Trophoblast cell (in vitro differentiated cells and primary cell): Measurements from ENCODE around the gene CLEC18B.
"Not testable (repeated sequence)": the region's sequence is repeated elsewhere in the genome, so short reads cannot be mapped to it uniquely, and the experiment has no call there.

Source experiments
- DNase-seq, 2 donors: peaks; one replicate each; pipeline ENCODE4 v3.0.0-alpha.2; 2016
- H2AFZ ChIP-seq: 2 replicates; pipeline ENCODE4 v1.6.1; 2013; ENCODE audit warnings: low read length, moderate library complexity, mild to moderate bottlenecking; ENCODE audit not compliant: insufficient read depth, poor library complexity
- H2AK5ac ChIP-seq: 2 replicates; pipeline ENCODE4 v1.6.1; 2013; ENCODE audit warnings: mild to moderate bottlenecking, low read length
- H2BK120ac ChIP-seq: 2 replicates; pipeline ENCODE4 v1.6.1; 2013; ENCODE audit warnings: low read length, mild to moderate bottlenecking, moderate library complexity; ENCODE audit not compliant: insufficient read depth, poor library complexity
- H2BK12ac ChIP-seq: 2 replicates; pipeline ENCODE4 v1.6.1; 2013; ENCODE audit warnings: mild to moderate bottlenecking, low read length, moderate library complexity
- H2BK5ac ChIP-seq: 2 replicates; pipeline ENCODE4 v1.6.1; 2013; ENCODE audit warnings: low read length, low read depth, moderate library complexity, mild to moderate bottlenecking; ENCODE audit not compliant: poor library complexity
- H3K14ac ChIP-seq: 2 replicates; pipeline ENCODE4 v1.6.1; 2013; ENCODE audit warnings: mild to moderate bottlenecking, low read length
- H3K18ac ChIP-seq: 2 replicates; pipeline ENCODE4 v1.6.1; 2013; ENCODE audit warnings: mild to moderate bottlenecking, low read length
- H3K23ac ChIP-seq: 2 replicates; pipeline ENCODE4 v1.6.1; 2013; ENCODE audit warnings: low read length
- H3K27ac ChIP-seq: 2 replicates; pipeline ENCODE4 v1.5.1; 2013; ENCODE audit warnings: low read depth, mild to moderate bottlenecking, inconsistent platforms, low read length, moderate library complexity
- H3K27me3 ChIP-seq: 2 replicates; pipeline ENCODE4 v1.6.1; 2013; ENCODE audit warnings: inconsistent platforms, mild to moderate bottlenecking, low read length, moderate library complexity; ENCODE audit not compliant: insufficient read depth
- H3K36me3 ChIP-seq, 2 experiments: 1 replicate in 1 of 2; 2 replicates in 1 of 2; pipeline ENCODE4 v1.6.1; 2013; ENCODE audit warnings: low read length in 2 of 2, mild to moderate bottlenecking in 2 of 2, moderate library complexity in 1 of 2; ENCODE audit not compliant: insufficient read depth in 2 of 2, control insufficient read depth in 1 of 2
- H3K4ac ChIP-seq: 2 replicates; pipeline ENCODE4 v1.6.1; 2013; ENCODE audit warnings: low read depth, mild to moderate bottlenecking, low read length, moderate library complexity
- H3K4me1 ChIP-seq, 2 experiments: 1 replicate in 1 of 2; 2 replicates in 1 of 2; pipeline ENCODE4 v1.6.1; 2013; ENCODE audit warnings: low read length in 2 of 2, mild to moderate bottlenecking in 2 of 2, moderate library complexity in 1 of 2; ENCODE audit not compliant: insufficient read depth in 2 of 2, control insufficient read depth in 1 of 2
- H3K4me2 ChIP-seq: 2 replicates; pipeline ENCODE4 v1.6.1; 2013; ENCODE audit warnings: inconsistent platforms, mild to moderate bottlenecking, low read length, moderate library complexity
- H3K4me3 ChIP-seq: 2 replicates; pipeline ENCODE4 v1.5.1; 2013; ENCODE audit warnings: mild to moderate bottlenecking, low read depth, low read length, inconsistent platforms
- H3K79me1 ChIP-seq: one replicate; pipeline ENCODE4 v1.6.1; 2013; ENCODE audit warnings: low read length
- H3K79me2 ChIP-seq: 2 replicates; pipeline ENCODE4 v1.6.1; 2013; ENCODE audit warnings: low read length, mild to moderate bottlenecking; ENCODE audit not compliant: control insufficient read depth, insufficient read depth, poor library complexity
- H3K9ac ChIP-seq: 2 replicates; pipeline ENCODE4 v1.6.1; 2013; ENCODE audit warnings: mild to moderate bottlenecking, low read length
- H3K9me3 ChIP-seq: 2 replicates; pipeline ENCODE4 v1.6.1; 2013; ENCODE audit warnings: low read depth, mild to moderate bottlenecking, control low read depth, inconsistent platforms, low read length; ENCODE audit not compliant: insufficient read depth
- H4K12ac ChIP-seq: 2 replicates; pipeline ENCODE4 v1.6.1; 2013; ENCODE audit warnings: low read depth, mild to moderate bottlenecking, low read length, moderate library complexity
- H4K8ac ChIP-seq: 2 replicates; pipeline ENCODE4 v1.6.1; 2013; ENCODE audit warnings: low read depth, mild to moderate bottlenecking, low read length, moderate library complexity
- H4K91ac ChIP-seq: one replicate; pipeline ENCODE4 v1.6.1; 2013; ENCODE audit warnings: low read depth, mild to moderate bottlenecking, low read length, moderate library complexity
- WGBS: extraction: QIAGEN DNeasy Blood & Tissue Kit; methylation state at CpG from one replicate; pipeline ENCODE4 v1.1.7; 2013; ENCODE audit warnings: missing lambda C conversion rate; ENCODE audit not compliant: insufficient read length, insufficient coverage; ENCODE audit errors: extremely low coverage; 5-methylcytosine and 5-hydroxymethylcytosine counted together

Gene CLEC18B

DNA sequence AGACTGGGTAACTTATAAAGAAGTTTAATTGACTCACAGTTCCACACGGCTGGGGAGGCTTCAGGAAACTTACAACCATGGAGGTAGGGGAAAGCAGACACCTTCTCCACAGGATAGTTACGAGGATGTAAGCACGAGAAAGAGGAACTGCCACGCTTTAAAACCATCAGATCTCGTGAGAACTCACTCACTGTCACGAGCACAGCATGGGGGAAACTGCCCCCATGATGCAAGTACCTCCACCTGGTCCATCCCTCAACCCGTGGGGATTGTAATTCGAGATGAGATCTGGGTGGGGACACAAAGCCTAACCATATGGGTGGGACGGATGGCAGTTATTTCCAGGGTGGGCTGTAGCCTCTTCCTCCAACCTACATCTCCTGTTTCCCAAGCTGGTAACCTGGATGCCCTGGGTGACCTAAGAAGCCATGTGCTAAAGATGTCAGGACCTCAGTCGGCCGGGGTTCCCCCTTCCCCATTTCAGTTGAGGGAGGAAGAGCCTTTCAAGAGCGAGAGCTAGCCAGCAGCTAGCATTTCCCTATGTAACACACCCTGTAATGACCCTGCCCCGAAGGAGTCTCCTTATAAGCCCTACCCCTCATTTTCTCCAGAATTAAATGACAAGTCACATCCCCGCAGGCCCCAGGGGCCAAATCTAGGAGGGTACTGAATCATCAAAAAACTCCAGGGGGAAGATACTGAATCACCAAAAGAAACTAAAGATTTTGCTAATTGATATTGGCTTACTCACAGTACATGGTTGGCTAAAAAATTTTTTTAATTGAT is 16.9 kb downstream of the CLEC18B start:
- not testable (repeated sequence) for H3K4me2 ChIP-seq, H2BK5ac ChIP-seq, H3K79me2 ChIP-seq, H3K9ac ChIP-seq, H3K27ac ChIP-seq, H2BK12ac ChIP-seq, H3K36me3 ChIP-seq, H3K9me3 ChIP-seq, DNase-seq, H3K23ac ChIP-seq, H3K18ac ChIP-seq, H3K79me1 ChIP-seq, H3K4me1 ChIP-seq, H4K12ac ChIP-seq, H2AFZ ChIP-seq, H3K4ac ChIP-seq, H2BK120ac ChIP-seq, H4K8ac ChIP-seq, H3K27me3 ChIP-seq, H3K4me3 ChIP-seq, H4K91ac ChIP-seq, H3K14ac ChIP-seq, H2AK5ac ChIP-seq
- WGBS: no CpG with 5 or more reads among the region's 14 CpGs

DNA sequence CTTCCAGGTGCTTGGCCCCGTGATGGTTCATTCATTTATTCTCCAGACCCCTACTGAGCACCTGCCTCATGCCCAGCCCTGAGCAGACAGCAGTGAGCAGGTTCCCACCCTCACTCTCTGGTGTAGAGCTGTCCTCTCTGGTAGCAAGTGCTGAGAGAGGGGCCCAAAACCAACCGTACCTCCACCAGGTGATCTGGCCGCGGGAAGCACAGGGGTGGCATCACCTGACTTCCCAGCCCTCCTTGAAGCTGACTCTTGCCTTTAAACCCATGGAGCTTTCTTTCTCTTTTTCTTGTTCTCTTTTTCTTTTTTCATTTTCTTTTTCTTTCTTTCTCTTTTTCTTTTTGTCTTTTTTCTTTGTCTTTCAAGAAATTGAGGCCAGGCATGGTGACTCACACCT is 21.0 kb downstream of the CLEC18B start:
- H2BK120ac ChIP-seq, H3K23ac ChIP-seq, H3K4me1 ChIP-seq, H3K79me2 ChIP-seq, H3K9ac ChIP-seq, H3K9me3 ChIP-seq, H2AK5ac ChIP-seq, H3K4me3 ChIP-seq, H3K79me1 ChIP-seq, H3K27me3 ChIP-seq, H4K8ac ChIP-seq, H3K18ac ChIP-seq, H4K91ac ChIP-seq, H3K14ac ChIP-seq, DNase-seq, H3K27ac ChIP-seq, H4K12ac ChIP-seq, H2BK12ac ChIP-seq, H2AFZ ChIP-seq, H2BK5ac ChIP-seq, H3K4ac ChIP-seq, H3K36me3 ChIP-seq, H3K4me2 ChIP-seq: not testable (repeated sequence)
- WGBS: no CpG with 5 or more reads among the region's 4 CpGs

DNA sequence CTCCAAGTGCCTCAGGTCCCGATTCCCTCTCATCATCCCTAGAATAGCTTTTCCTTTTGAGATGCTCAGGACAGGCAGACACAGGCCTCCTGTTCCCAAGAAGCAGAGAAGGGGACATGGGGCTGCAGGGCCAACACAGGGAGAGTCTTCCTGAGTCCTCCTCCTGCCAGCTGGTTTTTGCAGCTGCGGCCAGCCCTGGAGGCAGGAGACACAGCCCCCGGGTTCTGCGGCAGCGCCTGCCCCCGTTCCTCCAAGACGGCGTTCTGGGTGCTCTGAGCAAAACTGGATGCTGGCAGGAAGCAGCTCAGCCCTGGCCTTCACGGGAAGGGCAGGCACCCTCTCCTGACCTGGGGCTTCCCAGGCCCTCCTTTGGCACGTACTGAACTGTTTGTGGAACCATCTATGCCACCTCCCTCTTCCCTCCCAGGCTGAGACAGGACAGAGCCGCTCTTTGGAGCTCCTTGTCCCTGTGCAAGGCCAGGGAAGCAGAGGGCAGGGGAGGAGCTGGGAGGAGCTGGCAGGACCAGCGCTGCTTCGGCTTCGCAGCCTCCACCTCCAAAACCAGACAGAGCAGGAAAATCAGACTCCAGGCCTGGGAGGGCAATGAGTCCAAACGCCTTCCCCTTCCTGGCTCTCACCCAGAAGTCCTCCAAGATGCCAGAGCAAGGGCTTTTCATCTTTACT is 22.9 kb downstream of the CLEC18B start:
- not testable (repeated sequence) for H2AK5ac ChIP-seq, H3K36me3 ChIP-seq, H2BK12ac ChIP-seq, H2BK120ac ChIP-seq, H3K4me2 ChIP-seq, H3K9me3 ChIP-seq, H3K27ac ChIP-seq, H3K27me3 ChIP-seq, DNase-seq, H3K14ac ChIP-seq, H3K18ac ChIP-seq, H4K12ac ChIP-seq, H3K9ac ChIP-seq, H3K23ac ChIP-seq, H4K91ac ChIP-seq, H2BK5ac ChIP-seq, H3K4me1 ChIP-seq, H3K4ac ChIP-seq, H4K8ac ChIP-seq, H3K4me3 ChIP-seq, H3K79me2 ChIP-seq, H2AFZ ChIP-seq, H3K79me1 ChIP-seq
- WGBS: no CpG with 5 or more reads among the region's 15 CpGs

DNA sequence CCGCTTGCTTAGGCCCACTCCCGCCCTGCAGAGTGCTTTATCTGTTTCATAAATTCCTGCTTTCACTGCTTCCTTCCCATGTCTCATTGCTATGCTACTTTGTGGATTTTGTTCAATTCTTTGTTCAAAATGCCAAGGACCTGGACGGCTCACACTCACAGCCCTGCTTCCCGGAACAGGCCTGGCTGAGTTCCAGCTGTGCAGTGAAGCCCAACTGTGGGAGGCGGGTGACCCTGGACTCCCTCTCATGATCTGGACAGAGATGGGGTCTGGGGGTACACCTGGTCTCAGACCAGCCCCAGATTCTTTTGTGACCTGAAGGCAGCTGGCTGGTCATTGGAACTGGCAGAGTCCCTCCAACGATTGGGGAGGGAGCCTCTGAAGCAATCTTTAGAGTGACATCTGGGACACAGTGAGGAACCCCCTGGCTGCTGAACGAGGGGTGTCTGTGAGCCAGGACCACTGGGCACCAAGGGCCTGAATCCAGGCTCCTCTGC is 24.7 kb downstream of the CLEC18B start:
- not testable (repeated sequence) for H3K36me3 ChIP-seq, H3K4ac ChIP-seq, H3K4me2 ChIP-seq, H3K79me2 ChIP-seq, H3K9ac ChIP-seq, H2AFZ ChIP-seq, H3K14ac ChIP-seq, H4K91ac ChIP-seq, H3K27ac ChIP-seq, H2BK120ac ChIP-seq, H3K9me3 ChIP-seq, H4K12ac ChIP-seq, H3K4me3 ChIP-seq, H3K79me1 ChIP-seq, H3K18ac ChIP-seq, H2BK12ac ChIP-seq, H3K23ac ChIP-seq, H3K27me3 ChIP-seq, H3K4me1 ChIP-seq, DNase-seq, H2BK5ac ChIP-seq, H4K8ac ChIP-seq, H2AK5ac ChIP-seq
- no CpG with 5 or more reads among the region's 7 CpGs for WGBS
